Measurements from ENCODE around the gene TRIM44. TPM values are rescaled to one million over a fixed set of nuclear protein-coding genes. Genes with fewer than 3 reads are reported as not detected.
A peak's percentile ranks its signal among the peaks of the same experiment; 100 is the strongest.

TRIM44 gene
- total RNA-seq, 6 experiments from 2014 or later: 13.9 to 37.1 (median 31.9) TPM

GRCh38 chr11:35655254-35655653, 7.3 kb upstream of the TRIM44 start:
- no peaks in the 10 kb centered on the region for H3K9me3 ChIP-seq
- intact Hi-C loops (cut with DNase I): no loop called here
- peak in 1 of 4 donors; percentile 26 for ATAC-seq
- WGBS (ENCODE audit: insufficient coverage, low coverage, low lambda C conversion rate, missing lambda C conversion rate): 91% methylated on average over 1 of the region's 1 CpG
- no peak overlapping the region for H3K27ac ChIP-seq
- TF ChIP-seq POLR2A (IDR thresholded peaks at IDR 0.05) (no peak), CTCF (IDR thresholded peaks at IDR 0.05) (no peak)
- H3K36me3 ChIP-seq: no peaks in the 10 kb centered on the region
- no peak overlapping the region for H3K4me3 ChIP-seq
- H3K27me3 ChIP-seq: no peaks in the 10 kb centered on the region
- H3K4me1 ChIP-seq: peaks cover 0 to 11% (median 5%) of the 10 kb centered on the region in 4 donors
- DNase-seq: no peak

GRCh38 chr11:35655856-35656255, 6.7 kb upstream of the TRIM44 start:
- 59% methylated on average over 3 of the region's 4 CpGs for WGBS (ENCODE audit: insufficient coverage, low coverage, low lambda C conversion rate, missing lambda C conversion rate)
- DNase-seq (no peak), ATAC-seq (no peak)
- Histone ChIP-seq H3K27me3 (no peaks in the 10 kb centered on the region), H3K36me3 (no peaks in the 10 kb centered on the region), H3K9me3 (no peaks in the 10 kb centered on the region), H3K4me3 (no peak overlapping the region), H3K4me1 (peaks cover 0 to 11% (median 5%) of the 10 kb centered on the region in 4 donors), H3K27ac (no peak overlapping the region)
- TF ChIP-seq CTCF (IDR thresholded peaks at IDR 0.05): no peak
- no peak for TF ChIP-seq POLR2A (IDR thresholded peaks at IDR 0.05)
- intact Hi-C loops (cut with DNase I): no loop called here

GRCh38 chr11:35658020-35658948, 4.3 kb upstream of the TRIM44 start:
- ATAC-seq: peak; percentile 7 to 47 (median 28)
- Histone ChIP-seq H3K4me1 (peaks cover 0 to 23% (median 9%) of the 10 kb centered on the region in 4 donors), H3K36me3 (no peaks in the 10 kb centered on the region), H3K27ac (peak overlapping the region in 1 of 3 donors; percentile 16), H3K9me3 (no peaks in the 10 kb centered on the region), H3K27me3 (no peaks in the 10 kb centered on the region), H3K4me3 (no peak overlapping the region)
- no peak for DNase-seq
- intact Hi-C loops (cut with DNase I): no loop called here
- WGBS (ENCODE audit: insufficient coverage, low coverage, low lambda C conversion rate, missing lambda C conversion rate): 62% methylated on average over 3 of the region's 3 CpGs
- no peak for TF ChIP-seq POLR2A (IDR thresholded peaks at IDR 0.05)
- no peak for TF ChIP-seq CTCF (IDR thresholded peaks at IDR 0.05)

GRCh38 chr11:35661534-35661933, 1.0 kb upstream of the TRIM44 start:
- ATAC-seq (no peak), DNase-seq (no peak)
- TF ChIP-seq CTCF (IDR thresholded peaks at IDR 0.05): no peak
- no peak for TF ChIP-seq POLR2A (IDR thresholded peaks at IDR 0.05)
- H3K4me1 ChIP-seq: peaks cover 0 to 37% (median 9%) of the 10 kb centered on the region in 4 donors
- H3K27ac ChIP-seq: peak overlapping the region in 2 of 3 donors; percentile 94 to 98
- no peaks in the 10 kb centered on the region for H3K9me3 ChIP-seq
- H3K36me3 ChIP-seq: no peaks in the 10 kb centered on the region
- peak overlapping the region in 1 of 3 donors; percentile 74 for H3K4me3 ChIP-seq
- WGBS (ENCODE audit: insufficient coverage, low coverage, low lambda C conversion rate, missing lambda C conversion rate): 56% methylated on average over 5 of the region's 5 CpGs
- intact Hi-C loops (cut with DNase I): no loop called here
- H3K27me3 ChIP-seq: no peaks in the 10 kb centered on the region

All from right lobe of liver (tissue), 6 donors.